Activated naive CD8-positive, alpha-beta T cell (primary cell): ENCODE measurements around the gene RFX2.
"Not testable (repeated sequence)": the region's sequence is repeated elsewhere in the genome, so short reads cannot be mapped to it uniquely, and the experiment has no call there.

Experiments
- H3K27ac Mint-ChIP-seq: one replicate; pipeline ENCODE4 v1.8.0; 2021; ENCODE audit warnings: mixed read lengths
- H3K27me3 Mint-ChIP-seq: one replicate; pipeline ENCODE4 v1.8.0; 2021; ENCODE audit warnings: mixed read lengths
- H3K36me3 Mint-ChIP-seq: one replicate; pipeline ENCODE4 v1.8.0; 2021; ENCODE audit warnings: mixed read lengths
- H3K4me1 Mint-ChIP-seq: one replicate; pipeline ENCODE4 v1.8.0; 2021; ENCODE audit warnings: low read depth, mixed read lengths
- H3K4me3 Mint-ChIP-seq: one replicate; pipeline ENCODE4 v1.8.0; 2021; ENCODE audit warnings: mild to moderate bottlenecking, mixed read lengths
- H3K9me3 Mint-ChIP-seq: one replicate; pipeline ENCODE4 v1.8.0; 2021; ENCODE audit warnings: low read depth, mixed read lengths

The RFX2 gene

DNA sequence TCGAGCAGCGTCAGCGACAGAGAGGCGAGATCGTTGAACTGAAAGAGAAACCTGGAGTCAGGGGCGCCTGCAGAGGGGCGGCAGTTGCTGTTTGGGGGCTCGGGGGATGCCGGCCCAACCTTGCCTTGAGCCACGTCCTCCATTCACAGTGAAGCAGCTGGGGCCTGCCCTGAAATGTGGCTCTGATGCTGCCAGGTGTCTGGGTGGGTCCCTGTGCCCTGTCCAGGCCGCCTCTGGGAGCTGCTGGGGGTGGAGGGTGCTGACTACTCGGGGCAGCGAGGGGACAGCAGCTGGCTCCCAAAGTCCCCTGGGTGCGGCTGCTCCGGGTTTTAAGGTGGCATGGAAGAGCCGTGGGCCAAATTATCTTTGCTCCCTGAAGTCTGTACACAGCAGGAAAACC is 114.7 kb downstream of the RFX2 start:
- H3K4me1 Mint-ChIP-seq, result no peaks in the 10 kb centered on the region
- peaks cover 8% of the 10 kb centered on the region for H3K36me3 Mint-ChIP-seq
- no peaks in the 10 kb centered on the region for H3K27me3 Mint-ChIP-seq
- no peak overlapping the region for H3K27ac Mint-ChIP-seq
- no peak overlapping the region for H3K4me3 Mint-ChIP-seq
- no peaks in the 10 kb centered on the region for H3K9me3 Mint-ChIP-seq

DNA sequence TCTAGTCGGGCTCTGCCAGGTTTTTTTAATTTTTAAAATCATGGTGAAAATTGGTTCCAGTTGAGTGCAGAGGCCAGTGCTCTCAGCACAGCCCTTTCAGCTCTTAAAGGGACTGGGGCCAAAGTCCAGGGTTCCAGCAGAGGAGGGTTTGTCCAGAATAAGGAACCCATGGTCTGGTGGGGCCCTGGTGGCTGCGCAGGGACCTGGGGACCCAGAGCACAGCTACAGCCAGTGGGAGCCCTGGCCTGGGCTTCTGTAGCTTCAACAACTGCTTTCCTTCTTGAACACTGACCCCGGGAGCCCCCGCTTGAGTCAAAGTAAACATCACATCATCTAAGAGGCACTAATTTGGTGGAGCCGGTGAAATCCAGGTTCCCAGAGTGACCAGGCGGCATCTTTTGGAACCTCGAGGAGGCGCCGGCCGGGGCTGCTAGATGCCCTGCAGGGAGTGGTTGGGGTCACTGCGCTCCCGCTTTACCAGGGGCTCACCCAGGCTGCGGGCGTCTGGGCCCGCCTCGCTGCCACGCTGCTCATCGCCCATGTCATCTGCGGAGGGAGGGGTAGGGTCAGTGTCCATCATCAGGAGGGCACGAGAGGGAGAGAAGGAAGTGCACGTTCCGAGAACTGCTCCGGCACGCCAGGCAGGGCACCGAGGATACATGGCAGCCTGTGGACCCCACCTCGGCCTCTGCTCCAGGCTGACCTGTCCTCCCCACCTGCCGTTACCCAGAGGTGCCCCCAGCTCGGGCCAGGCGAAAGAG is 115.7 kb downstream of the RFX2 start:
- no peak overlapping the region for H3K4me3 Mint-ChIP-seq
- no peak overlapping the region for H3K27ac Mint-ChIP-seq
- H3K27me3 Mint-ChIP-seq, result no peaks in the 10 kb centered on the region
- peaks cover 4% of the 10 kb centered on the region for H3K36me3 Mint-ChIP-seq
- no peaks in the 10 kb centered on the region for H3K9me3 Mint-ChIP-seq
- H3K4me1 Mint-ChIP-seq, result no peaks in the 10 kb centered on the region

DNA sequence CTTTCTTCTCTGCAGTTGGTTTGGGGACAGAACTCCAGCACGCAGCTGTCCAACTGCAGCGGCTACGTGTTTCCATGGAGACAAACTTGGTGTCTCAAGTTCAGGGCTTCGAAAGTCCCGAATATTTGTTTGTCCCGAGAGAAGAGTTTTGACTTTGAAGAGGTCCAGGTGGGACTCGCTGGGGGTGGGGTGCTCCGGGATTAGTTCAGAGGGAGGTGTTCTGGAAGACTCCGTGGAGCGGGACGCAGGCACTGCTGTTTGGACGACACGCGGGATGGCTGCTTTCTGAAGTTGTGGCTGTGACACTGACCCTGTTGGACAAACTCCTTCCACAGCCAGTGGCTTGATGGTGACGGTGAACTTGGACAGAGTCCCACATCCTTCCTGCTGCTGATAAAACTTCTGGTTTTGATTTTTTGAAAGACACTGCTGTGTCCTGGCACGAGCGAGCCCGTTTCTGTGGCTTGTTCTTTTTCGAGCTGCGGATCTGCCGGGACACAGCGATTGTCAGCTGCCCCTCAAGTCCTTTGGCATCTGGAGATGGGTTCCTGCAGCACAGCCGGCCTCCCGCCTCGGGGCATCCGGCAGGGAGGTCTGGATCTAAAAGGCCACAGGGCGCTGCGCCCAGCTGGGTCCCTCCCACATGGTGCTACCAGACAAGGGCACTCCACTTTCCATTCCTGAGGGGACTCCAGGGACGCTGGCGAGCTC is 116.5 kb downstream of the RFX2 start:
- H3K4me3 Mint-ChIP-seq, result no peak overlapping the region
- no peak overlapping the region for H3K27ac Mint-ChIP-seq
- H3K4me1 Mint-ChIP-seq, result no peaks in the 10 kb centered on the region
- no peaks in the 10 kb centered on the region for H3K36me3 Mint-ChIP-seq
- H3K27me3 Mint-ChIP-seq, result no peaks in the 10 kb centered on the region
- H3K9me3 Mint-ChIP-seq, result no peaks in the 10 kb centered on the region

DNA sequence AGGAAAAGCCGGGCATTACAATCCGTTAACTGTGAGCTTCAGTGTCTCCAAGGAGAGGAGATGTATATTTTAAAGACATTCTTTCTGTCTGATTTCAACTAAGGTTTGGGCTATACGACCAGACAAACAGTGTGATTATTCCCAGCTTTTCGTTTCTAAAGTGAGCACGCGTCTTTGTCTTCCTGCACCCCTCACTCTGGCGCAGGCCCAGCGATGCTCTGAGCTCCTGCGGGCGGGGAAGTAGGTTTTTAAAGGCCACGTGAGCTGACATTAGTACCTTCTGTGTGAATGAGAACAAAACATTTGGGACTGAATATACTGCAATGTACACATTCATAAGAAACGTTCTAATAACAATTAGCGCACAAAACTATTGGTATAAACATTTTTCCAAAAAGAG is 117.1 kb downstream of the RFX2 start:
- Mint-ChIP-seq H3K4me3 (no peak overlapping the region), H3K27ac (no peak overlapping the region), H3K27me3 (no peaks in the 10 kb centered on the region), H3K9me3 (no peaks in the 10 kb centered on the region), H3K36me3 (no peaks in the 10 kb centered on the region), H3K4me1 (peaks cover 1% of the 10 kb centered on the region)

DNA sequence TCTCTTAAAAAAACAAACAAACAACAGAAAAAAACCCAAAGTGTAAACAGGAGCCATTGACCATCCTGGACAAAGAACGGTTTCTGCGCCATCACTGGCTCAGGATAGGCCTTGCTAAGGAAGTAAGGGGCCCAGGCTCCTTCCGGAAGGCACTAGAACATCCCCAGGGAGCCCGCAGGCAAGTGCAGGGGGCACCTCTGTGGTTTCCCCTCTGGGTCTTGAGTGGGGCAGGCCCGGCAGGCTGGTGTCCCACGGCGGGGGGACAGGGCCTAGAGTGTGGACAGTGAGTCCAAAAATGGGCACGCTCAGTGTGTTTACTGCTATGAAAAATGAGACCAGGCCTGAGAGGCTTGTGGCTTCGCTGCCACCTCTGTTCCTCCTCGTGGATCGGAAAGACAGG is 117.5 kb downstream of the RFX2 start:
- H3K4me1 Mint-ChIP-seq, result peaks cover 2% of the 10 kb centered on the region
- no peak overlapping the region for H3K4me3 Mint-ChIP-seq
- H3K27me3 Mint-ChIP-seq, result no peaks in the 10 kb centered on the region
- no peaks in the 10 kb centered on the region for H3K9me3 Mint-ChIP-seq
- no peak overlapping the region for H3K27ac Mint-ChIP-seq
- no peaks in the 10 kb centered on the region for H3K36me3 Mint-ChIP-seq

DNA sequence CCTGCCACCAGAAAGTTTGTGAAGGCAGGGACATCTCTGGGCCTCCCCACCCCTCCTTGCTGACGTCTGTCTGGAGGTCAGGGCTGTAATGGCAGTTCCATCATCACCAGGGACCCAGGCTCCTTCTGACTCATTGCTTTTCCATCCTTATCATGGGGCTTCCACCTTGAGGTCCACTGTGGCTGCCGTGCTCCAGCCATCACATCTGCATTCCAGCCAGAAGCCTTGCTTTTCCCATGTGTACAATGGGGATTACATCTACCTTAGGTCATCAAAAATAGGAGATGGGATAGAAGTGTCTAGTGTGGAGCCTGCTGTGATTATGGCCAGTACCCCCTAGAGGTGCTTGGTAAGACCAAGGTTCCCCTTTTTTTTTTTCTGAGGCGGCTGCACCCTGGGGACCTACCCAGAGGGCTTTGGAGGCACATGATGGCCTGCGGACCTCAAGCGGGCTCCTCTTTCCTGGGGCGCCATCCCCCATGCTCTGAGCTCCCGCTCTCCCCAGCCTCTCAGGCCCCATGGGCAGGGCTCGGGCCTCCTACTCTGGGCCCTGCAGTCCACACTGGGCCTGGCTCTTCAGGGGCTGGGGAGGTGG is 119.0 kb downstream of the RFX2 start:
- Mint-ChIP-seq H3K9me3 (no peaks in the 10 kb centered on the region), H3K36me3 (no peaks in the 10 kb centered on the region), H3K4me3 (no peak overlapping the region), H3K27ac (no peak overlapping the region), H3K27me3 (no peaks in the 10 kb centered on the region), H3K4me1 (peaks cover 10% of the 10 kb centered on the region)

DNA sequence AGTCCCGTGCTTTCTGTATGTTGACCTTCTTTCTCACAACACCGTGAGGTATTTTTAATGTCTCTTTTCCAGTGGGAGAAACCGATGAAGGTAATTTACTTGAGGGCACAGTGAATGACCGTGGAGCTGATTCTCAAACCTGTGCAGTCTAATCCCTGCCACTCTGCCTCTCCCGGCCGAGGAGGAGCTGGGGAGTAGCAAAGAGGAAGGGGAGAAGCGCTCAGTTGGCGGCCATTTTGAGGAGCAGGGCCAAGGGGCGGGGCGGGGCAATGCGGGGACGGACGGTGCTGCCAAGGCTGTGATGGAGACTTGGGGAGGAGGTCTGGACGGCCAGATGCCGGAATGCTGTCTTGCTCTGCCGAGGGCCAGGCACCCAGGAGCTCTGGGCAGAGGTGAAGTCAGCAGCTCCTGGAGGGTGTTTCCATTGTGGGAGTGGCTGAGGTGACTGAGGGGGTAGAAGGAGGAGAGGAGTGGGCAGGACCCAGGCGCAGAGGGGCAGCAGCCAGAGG is 120.0 kb downstream of the RFX2 start:
- H3K27me3 Mint-ChIP-seq, result no peaks in the 10 kb centered on the region
- H3K36me3 Mint-ChIP-seq, result no peaks in the 10 kb centered on the region
- peak overlapping the region; percentile 30 for H3K4me3 Mint-ChIP-seq
- H3K27ac Mint-ChIP-seq, result no peak overlapping the region
- peaks cover 10% of the 10 kb centered on the region for H3K4me1 Mint-ChIP-seq
- H3K9me3 Mint-ChIP-seq, result no peaks in the 10 kb centered on the region

DNA sequence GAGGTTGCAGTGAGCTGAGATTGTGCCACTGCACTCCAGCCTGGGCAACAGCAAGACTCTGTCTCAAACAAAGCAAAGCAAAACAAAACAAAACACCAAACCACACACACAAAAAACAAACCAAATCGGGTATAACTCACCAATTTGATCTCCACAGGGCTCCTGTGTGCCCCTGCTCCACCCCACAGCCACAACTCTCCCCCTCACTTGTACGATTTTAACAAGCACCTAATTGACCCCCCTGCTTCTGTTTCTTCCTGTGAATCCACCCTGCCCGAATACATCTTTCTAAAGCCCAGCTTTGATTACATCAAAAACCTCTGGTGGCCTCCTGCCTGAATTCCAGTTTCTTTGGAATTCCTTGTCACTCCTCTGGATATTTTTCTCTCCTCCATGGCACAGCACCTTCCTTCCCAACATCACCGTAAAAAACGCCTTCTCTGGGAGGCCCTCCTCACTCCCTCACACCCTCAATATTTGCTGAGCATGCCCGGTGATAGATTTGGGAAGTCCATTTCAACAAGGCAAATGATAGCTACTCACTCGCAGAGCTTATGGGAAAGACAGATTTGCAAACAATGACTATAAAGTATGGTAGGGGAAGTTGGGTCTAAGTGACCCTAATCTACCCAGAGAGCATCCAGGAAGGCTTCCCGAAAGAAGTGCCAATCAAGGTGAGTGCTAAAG is 120.8 kb downstream of the RFX2 start:
- Mint-ChIP-seq H3K9me3 (no peaks in the 10 kb centered on the region), H3K27me3 (no peaks in the 10 kb centered on the region), H3K4me3 (no peak overlapping the region), H3K4me1 (peaks cover 10% of the 10 kb centered on the region), H3K27ac (no peak overlapping the region), H3K36me3 (no peaks in the 10 kb centered on the region)

DNA sequence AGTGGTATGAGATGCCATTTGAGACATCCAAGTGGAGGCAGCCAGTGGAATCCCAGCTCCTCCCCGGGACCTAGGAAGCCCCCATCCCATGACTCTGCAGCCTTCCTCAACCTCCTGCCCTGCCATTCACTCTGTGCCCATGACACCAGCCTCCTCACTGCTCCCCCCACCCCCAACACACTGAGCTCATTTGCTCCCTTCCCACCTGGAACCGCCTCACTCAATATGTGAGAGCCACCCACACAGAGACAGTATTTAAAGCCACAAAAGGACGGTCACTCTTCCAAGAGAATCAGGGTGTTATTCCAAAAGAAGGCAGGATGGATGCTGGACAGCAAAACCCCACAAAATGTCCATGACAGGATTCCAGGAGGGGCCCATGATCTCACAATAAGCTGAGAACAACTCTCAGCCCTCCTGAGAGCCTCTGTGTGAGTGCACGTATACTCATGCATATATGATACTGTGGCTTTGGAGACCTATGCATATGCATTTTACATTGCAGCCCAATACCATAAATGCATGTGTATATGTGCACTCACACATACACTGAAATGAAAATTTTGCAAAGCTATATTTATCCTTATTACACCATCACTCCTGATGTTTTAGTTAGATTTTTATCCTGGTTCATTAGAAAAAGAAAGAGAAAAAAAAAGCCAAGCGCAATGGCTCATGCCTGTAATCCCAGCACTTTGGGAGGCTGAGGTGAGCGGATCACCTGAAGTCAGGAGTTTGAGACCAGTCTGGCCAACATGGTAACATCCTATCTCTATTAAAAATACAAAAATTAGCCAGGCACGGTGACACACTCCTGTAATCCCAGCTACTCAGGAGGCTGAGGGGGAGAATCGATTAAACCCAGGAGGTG is 121.5 kb downstream of the RFX2 start:
- no peaks in the 10 kb centered on the region for H3K27me3 Mint-ChIP-seq
- H3K4me3 Mint-ChIP-seq, result no peak overlapping the region
- no peaks in the 10 kb centered on the region for H3K36me3 Mint-ChIP-seq
- no peak overlapping the region for H3K27ac Mint-ChIP-seq
- H3K4me1 Mint-ChIP-seq, result peaks cover 13% of the 10 kb centered on the region
- no peaks in the 10 kb centered on the region for H3K9me3 Mint-ChIP-seq

DNA sequence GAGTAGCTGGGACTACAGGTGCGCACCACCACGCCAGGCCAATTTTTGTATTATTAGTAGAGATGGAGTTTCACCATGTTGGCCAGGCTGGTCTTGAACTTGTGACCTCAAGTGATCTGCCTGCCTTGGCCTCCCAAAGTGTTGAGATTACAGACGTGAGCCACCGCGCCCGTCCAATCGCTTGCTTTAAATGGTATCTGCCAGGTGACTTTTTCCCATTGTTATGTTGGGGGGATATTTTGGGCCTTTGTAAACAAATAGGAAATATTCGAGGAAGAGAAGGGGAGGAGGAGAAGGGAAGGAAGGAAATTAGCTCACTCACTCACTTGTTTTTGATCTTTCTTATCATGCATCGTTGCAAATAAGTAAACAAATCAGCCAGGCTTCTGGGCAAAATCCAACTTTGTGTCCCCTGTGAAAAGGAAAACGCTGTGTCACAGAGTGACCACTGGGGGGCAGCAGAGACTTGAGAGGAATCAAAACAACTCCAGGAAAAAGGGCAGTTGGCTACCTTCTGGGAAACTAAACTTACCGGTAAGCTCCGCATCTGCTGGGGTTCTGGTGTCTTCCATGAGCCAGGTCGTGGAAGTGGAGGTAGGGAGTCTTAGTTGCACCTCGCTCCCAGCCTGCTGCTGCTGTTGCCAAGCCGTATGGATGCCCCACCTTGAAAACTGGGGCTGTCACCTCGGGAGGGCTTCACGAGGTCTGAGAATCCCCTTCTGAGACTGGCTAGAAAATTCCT is 123.1 kb downstream of the RFX2 start:
- peak overlapping the region; percentile 74 for H3K4me3 Mint-ChIP-seq
- H3K27me3 Mint-ChIP-seq, result no peaks in the 10 kb centered on the region
- H3K4me1 Mint-ChIP-seq, result peaks cover 23% of the 10 kb centered on the region
- H3K9me3 Mint-ChIP-seq, result no peaks in the 10 kb centered on the region
- peak overlapping the region; percentile 11 for H3K27ac Mint-ChIP-seq
- no peaks in the 10 kb centered on the region for H3K36me3 Mint-ChIP-seq

DNA sequence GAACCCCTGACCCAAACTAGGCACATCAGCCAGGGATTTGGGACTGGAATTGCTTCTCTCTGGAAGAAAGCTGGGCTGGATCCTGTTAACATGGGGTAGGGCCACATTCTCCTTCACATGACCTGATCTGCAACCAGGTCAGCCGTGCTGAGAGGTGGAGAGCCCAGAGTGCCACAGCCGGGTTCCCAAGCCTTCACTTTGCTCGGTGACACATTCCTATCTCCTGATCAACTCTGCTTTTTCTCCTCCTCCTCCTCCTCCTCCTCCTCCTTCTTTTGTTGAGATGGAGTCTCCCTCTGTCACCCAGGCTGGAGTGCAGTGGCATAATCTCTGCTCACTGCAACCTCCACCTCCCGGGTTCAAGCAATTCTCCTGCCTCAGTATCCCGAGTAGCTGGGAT is 124.5 kb downstream of the RFX2 start:
- not testable (repeated sequence) for H3K9me3 Mint-ChIP-seq, H3K36me3 Mint-ChIP-seq, H3K27ac Mint-ChIP-seq

DNA sequence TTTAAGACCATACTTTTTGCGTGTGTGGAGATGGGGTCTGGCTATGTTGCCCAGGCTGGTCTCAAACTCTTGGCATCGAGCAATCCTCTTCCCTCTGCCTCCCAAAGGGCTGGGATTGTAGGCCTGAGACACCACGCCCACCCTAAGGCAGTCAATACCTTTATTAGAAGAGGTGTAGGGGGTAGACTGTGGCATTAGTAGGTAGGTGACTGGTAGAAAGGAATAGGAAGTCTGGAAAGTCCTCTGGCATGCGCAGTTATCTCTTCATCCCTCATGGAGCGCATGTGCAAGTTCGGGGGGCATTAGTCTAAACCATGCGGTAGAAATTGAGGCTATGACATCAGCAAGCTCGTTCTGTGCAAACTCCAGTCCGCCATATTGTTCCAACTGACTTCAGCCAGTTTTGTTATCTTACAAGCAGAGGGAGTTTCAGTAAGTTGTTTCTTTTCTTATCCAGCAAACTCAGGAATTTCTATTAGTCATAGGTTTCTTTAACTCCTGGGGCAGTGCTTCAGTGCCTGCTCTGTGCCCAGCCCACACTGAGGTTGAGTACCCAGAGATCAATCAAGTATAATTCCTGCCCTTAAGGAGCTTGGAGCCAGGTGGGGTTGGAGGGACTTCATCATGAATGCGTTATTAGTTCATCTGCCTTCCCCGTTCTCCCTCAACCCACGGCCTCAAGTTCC is 125.1 kb downstream of the RFX2 start:
- Mint-ChIP-seq H3K4me1 (peaks cover 23% of the 10 kb centered on the region), H3K36me3 (no peaks in the 10 kb centered on the region), H3K9me3 (no peaks in the 10 kb centered on the region), H3K27ac (no peak overlapping the region), H3K4me3 (no peak overlapping the region), H3K27me3 (no peaks in the 10 kb centered on the region)

More for the DNA sequence above, 124.5 kb downstream of the RFX2 start:
- H3K27me3 Mint-ChIP-seq, H3K4me3 Mint-ChIP-seq: not testable (repeated sequence)
- H3K4me1 Mint-ChIP-seq, result peaks cover 23% of the 10 kb centered on the region

DNA sequence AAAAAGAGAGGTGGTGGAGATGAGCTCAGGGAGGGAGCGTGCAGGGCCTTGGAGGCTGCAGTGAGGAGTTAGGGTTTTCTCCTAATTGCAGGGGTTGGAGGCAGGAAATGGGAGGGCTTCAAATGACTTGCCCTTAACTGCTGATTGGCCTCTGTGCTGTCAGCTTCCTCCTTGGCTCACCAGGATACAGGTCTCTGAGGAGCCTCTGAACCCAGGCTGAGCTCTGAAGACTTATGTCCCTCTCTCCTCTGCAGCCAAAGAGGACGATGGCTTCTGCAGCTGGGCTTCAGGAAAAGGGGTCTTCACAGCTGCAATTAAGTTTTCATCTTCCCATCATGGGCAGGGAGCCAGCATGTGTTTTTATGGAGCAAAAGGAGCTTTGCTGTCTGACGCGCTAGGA is 125.7 kb downstream of the RFX2 start:
- H3K4me1 Mint-ChIP-seq, result peaks cover 24% of the 10 kb centered on the region
- H3K36me3 Mint-ChIP-seq, result no peaks in the 10 kb centered on the region
- H3K27ac Mint-ChIP-seq, result no peak overlapping the region
- no peak overlapping the region for H3K4me3 Mint-ChIP-seq
- no peaks in the 10 kb centered on the region for H3K9me3 Mint-ChIP-seq
- H3K27me3 Mint-ChIP-seq, result no peaks in the 10 kb centered on the region
